ENCODE data around the gene FAM9A.

- TF ChIP-seq POLR2AphosphoS5 (IDR thresholded peaks at IDR 0.05) = no peak
- no peak for TF ChIP-seq CTCF (IDR thresholded peaks at IDR 0.05)
These were observed 59.2 kb downstream of the FAM9A start for GRCh38 chrX:8741981-8742380.
